Measurements from ENCODE around the gene DPYD.

DNA sequence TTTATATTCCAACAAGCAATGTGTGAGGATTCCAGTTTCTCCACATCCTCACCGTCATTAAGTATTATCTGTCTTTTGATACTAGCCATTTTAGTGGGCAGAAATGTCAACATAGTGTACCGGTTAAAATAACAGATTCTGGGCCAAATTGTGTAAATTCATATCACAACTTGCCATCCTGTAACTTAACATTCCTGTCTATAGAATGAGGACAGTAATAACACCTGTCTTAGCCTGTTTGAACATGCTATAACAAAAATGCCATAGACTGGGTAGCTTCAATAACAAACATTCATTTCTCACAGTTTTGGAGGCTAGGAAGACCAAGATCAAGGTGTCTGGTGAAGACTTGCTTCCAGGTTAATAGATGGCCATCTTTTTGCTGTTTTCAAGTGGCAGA lies 708.2 kb downstream of the DPYD start:
- TF ChIP-seq EZH2phosphoT487 (conservative IDR thresholded peaks at IDR 0.05; ENCODE audit: low read length): no peak
- TF ChIP-seq, protein P1, sequence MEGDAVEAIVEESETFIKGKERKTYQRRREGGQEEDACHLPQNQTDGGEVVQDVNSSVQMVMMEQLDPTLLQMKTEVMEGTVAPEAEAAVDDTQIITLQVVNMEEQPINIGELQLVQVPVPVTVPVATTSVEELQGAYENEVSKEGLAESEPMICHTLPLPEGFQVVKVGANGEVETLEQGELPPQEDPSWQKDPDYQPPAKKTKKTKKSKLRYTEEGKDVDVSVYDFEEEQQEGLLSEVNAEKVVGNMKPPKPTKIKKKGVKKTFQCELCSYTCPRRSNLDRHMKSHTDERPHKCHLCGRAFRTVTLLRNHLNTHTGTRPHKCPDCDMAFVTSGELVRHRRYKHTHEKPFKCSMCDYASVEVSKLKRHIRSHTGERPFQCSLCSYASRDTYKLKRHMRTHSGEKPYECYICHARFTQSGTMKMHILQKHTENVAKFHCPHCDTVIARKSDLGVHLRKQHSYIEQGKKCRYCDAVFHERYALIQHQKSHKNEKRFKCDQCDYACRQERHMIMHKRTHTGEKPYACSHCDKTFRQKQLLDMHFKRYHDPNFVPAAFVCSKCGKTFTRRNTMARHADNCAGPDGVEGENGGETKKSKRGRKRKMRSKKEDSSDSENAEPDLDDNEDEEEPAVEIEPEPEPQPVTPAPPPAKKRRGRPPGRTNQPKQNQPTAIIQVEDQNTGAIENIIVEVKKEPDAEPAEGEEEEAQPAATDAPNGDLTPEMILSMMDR (IDR thresholded peaks at IDR 0.05; ENCODE audit: insufficient read depth, low read length, poor library complexity, severe bottlenecking): no peak

Measured in SU-DHL-6 (cell line).